LNCAP (cell line): Measurements from ENCODE around the gene AGBL1.

ENCODE experiments used
- TF ChIP-seq, protein P1 (sequence below): fragments of 450-650 bp; IDR thresholded peaks from 2 replicates; pipeline ENCODE4 v1.5.1; 2017; ENCODE audit warnings: mild to moderate bottlenecking

Gene AGBL1

DNA sequence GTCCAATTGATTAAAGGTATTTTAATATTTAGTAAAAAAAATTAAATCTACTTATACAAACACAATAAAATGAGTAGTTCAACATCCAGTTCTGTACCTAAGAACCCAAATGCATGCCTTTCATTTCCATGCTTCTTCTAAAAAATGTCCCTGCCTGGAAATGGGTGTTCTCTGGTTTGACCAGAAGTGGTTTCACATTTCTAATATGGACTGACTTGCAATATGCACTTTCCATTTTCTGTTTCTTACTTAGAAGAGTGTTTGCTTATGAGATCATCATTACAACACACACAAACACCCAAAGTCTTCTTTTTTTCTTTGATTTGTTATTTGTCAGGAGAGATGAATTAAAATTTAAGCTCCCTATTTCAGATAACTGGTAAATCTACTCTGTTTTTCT lies 879.6 kb downstream of the AGBL1 start:
- TF ChIP-seq, protein P1, sequence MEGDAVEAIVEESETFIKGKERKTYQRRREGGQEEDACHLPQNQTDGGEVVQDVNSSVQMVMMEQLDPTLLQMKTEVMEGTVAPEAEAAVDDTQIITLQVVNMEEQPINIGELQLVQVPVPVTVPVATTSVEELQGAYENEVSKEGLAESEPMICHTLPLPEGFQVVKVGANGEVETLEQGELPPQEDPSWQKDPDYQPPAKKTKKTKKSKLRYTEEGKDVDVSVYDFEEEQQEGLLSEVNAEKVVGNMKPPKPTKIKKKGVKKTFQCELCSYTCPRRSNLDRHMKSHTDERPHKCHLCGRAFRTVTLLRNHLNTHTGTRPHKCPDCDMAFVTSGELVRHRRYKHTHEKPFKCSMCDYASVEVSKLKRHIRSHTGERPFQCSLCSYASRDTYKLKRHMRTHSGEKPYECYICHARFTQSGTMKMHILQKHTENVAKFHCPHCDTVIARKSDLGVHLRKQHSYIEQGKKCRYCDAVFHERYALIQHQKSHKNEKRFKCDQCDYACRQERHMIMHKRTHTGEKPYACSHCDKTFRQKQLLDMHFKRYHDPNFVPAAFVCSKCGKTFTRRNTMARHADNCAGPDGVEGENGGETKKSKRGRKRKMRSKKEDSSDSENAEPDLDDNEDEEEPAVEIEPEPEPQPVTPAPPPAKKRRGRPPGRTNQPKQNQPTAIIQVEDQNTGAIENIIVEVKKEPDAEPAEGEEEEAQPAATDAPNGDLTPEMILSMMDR = no peak

DNA sequence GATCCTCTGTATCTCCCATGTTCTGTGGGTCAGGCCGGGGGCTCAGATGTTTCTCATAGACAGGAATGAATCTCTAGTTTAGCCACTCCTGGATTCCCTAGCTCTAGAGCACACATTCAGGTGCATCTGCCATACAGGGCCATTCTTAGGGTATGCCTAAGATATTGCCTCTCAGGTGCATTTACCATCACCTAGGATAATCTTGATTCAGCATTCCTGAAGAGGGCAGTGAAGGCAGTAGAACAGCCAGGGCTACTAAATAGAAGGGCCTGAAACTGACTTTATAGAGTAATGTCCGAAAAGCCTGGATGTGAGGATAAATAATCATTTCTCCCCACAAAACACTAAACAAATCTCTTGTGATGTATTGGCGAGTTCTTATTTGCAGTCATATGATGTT lies 882.0 kb downstream of the AGBL1 start:
- TF ChIP-seq, protein P1 = no peak

DNA sequence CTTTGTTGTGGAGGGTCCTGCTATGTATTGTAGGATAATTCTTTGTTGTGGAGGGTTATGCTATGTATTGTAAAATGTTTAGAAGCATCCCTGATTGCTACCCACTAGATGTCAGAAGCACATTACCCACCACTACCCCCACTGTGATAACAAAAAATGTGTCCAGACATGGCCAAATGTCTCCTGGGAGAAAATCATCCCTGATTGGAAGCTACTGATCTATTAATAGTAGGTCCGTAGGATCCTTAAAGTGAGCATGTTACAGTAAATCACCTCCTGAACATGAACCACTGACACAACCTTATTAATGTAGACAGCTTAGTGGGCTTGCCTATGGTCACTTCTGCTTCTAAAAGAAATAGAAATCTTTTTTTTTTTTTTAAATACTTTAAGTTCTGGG lies 884.6 kb downstream of the AGBL1 start:
- TF ChIP-seq, protein P1 = no peak

DNA sequence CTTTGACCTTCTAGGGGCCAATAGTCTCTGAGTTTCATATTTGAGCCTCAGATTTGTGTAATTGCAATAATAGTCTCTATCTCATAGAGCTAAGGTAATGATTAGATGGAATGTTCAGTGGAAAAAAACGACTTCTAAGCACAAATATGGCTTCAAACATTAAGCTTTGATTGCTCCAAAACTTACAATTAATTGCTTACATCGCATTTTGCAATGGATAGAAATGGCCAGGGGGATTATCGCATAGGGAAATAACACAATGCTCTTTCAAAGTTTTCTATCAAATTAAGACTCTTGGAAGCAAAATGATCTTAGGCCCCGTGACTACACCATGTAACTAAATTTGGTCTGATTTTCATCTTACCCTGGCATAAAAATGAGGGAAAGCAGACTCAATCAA lies 888.6 kb downstream of the AGBL1 start:
- TF ChIP-seq, protein P1 = no peak

DNA sequence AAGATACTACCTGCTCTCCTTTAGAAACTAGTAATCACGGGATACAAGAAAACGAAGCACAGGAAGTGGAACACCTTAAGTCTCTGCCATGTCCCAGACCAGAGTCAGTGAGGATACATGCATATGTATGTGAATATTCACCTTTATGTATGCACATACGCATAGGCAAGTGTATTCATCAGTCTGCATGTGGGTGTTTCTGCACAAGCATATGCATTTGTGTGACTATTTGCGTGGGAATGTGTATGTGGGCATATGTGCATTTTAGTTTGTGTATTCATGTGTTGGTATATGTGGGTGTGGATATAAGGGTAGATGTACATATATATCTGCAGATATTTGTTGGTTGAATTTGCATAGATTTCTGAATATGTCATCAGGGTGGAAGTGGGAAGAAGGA lies 889.7 kb downstream of the AGBL1 start:
- TF ChIP-seq, protein P1 = no peak

DNA sequence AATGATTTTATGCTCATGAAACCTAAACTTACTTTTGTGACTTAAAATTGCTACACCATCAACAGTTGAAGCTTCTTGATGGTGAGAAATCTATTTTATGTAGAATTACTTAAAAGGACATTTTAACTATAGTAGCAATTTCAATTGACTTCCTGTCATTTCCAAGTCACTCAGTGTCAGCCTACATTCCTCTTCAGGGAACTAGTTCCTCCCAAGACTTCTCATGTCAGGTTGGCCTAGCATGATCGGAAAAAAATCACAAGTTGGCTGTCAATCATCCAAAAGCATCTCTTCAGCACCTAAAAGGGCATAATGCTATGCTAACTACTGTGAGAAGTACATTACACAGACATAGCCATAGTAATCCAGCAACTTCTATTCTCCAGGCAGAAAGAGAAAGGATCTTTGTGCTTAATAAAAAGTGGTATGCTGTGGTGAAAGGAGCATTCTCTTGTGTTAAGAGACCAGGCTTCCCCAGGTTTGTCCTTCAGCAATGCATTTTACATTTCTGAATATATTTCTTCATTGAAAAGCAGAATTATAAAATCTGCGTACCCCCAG lies 893.7 kb downstream of the AGBL1 start:
- TF ChIP-seq, protein P1 = no peak

DNA sequence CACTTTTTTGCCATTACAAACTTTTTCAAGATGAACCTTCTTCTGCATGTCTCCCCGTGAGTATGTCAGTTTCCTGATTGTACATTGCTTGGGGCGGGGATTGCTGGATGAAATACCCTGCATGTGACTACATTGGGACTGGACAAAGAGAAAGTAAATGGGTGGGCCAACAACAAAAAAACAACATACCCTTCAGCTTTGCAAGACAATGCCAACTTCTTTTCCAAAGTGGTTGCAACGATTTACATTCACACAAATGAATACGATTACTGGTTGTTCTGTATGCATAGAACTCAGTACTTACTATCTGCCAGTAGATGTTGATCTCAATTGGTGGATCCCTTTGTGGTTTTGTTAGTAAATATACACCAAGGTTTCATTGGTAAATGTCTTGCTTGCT lies 908.4 kb downstream of the AGBL1 start:
- TF ChIP-seq, protein P1 = no peak

DNA sequence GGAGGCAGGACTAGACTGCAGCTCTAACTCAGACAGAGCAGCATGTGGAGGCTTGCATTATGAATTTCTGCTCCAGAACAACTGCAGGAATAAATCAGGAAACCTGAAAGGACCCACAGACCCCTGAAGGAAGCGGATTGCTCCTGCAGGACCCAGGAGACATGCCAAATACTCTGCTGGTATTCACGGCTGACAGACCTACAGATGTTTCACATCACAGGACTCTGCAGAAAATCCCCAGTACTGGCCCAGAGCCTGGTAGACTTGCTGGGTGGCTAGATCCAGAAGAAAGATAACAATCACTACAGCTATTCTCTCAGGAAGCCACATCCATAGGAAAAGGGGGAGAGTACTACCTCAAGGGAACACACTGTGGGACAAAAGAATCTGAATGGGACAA lies 942.1 kb downstream of the AGBL1 start:
- TF ChIP-seq, protein P1 = no peak
